Loucy (cell line): ENCODE results near the gene CCDC12.

Source experiments
- EZH2phosphoT487 ChIP-seq: fragments of 200-600 bp; IDR thresholded peaks from 2 replicates; pipeline ENCODE4 v1.6.1; 2018; ENCODE audit warnings: antibody characterized with exemption, mild to moderate bottlenecking, moderate library complexity, borderline replicate concordance
- TF ChIP-seq, protein P1 (sequence below): fragments of 200-600 bp; sonication (generic); conservative IDR thresholded peaks from 2 replicates; pipeline ENCODE4 v1.5.1; 2014; ENCODE audit warnings: mild to moderate bottlenecking, antibody characterized with exemption, low read length

DNA sequence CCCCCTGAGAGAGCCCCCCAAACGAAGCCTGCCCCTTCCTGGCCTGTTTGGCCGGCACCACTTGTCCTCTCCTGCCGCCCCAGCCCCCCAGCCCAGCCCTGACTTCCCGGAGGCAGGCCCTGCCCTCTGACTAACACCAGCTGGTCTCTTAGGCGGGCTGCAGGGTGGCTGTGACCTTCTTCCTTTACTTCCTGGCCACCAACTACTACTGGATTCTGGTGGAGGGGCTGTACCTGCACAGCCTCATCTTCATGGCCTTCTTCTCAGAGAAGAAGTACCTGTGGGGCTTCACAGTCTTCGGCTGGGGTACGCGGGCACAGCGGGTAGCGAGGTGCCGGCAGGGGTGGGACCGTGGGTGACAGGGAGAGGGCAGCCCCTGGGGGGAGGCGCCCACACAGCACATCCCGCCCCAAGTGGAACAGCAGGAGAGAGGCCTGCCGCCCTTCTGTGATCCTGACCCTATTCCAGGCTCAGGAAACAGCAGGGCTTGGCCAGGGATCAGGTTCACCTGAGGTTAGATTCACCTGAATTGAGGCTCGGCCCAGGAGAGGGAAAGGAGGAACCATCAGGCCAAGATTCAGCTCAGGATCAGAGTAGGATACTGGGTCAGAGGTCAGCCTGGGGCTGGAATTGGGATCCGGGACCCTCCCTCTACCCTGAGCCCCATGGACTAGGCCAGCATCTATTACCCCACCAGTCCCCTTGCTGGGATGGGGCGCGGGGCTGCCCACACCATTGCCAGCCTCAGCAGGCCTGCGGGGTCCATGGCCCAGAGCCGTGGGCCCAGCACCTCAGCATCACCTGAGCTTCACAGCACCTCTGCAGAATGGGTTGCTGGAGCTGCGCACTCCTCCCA is 77.2 kb downstream of the CCDC12 start:
- TF ChIP-seq, protein P1, sequence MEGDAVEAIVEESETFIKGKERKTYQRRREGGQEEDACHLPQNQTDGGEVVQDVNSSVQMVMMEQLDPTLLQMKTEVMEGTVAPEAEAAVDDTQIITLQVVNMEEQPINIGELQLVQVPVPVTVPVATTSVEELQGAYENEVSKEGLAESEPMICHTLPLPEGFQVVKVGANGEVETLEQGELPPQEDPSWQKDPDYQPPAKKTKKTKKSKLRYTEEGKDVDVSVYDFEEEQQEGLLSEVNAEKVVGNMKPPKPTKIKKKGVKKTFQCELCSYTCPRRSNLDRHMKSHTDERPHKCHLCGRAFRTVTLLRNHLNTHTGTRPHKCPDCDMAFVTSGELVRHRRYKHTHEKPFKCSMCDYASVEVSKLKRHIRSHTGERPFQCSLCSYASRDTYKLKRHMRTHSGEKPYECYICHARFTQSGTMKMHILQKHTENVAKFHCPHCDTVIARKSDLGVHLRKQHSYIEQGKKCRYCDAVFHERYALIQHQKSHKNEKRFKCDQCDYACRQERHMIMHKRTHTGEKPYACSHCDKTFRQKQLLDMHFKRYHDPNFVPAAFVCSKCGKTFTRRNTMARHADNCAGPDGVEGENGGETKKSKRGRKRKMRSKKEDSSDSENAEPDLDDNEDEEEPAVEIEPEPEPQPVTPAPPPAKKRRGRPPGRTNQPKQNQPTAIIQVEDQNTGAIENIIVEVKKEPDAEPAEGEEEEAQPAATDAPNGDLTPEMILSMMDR, result no peak
- TF ChIP-seq EZH2phosphoT487, result no peak
